ENCODE results near the gene NOS2.
"Not testable (repeated sequence)": the region's sequence is repeated elsewhere in the genome, so short reads cannot be mapped to it uniquely, and the experiment has no call there.

DNA sequence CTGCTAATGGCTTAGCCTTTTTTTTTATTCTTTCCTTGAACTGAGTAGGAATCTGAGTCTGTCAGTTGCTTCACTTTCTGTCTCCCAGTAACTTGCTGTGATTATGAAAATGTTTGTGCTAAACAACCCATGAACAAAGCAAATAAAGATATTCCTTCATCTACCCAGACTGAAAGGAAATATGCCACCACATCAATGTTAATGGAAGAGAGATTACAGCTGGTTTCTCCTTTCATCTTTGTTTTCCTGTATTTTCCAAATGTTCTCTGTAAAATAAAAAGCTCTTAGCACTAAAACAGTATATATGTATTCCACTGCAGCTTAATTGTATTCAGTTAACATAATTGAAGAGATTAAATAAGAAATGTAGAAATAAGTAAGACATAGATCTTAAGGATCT is 67.6 kb downstream of the NOS2 start:
- TF ChIP-seq POLR2A (IDR thresholded peaks at IDR 0.05; ENCODE audit: low read length); GATA1 (IDR thresholded peaks at IDR 0.05; ENCODE audit: low read depth, low read length): not testable (repeated sequence)
